HCT116 (cell line): Measurements from ENCODE around the gene KANK3.

ENCODE experiments used
- EZH2phosphoT487 ChIP-seq: fragments of 200-600 bp; IDR thresholded peaks from 2 replicates; pipeline ENCODE4 v1.6.1; 2018; ENCODE audit warnings: antibody characterized with exemption, borderline replicate concordance
- POLR2AphosphoS5 ChIP-seq: IDR thresholded peaks from 2 replicates; pipeline ENCODE4 v1.6.1; 2011; ENCODE audit warnings: mild to moderate bottlenecking, low read depth, low read length, moderate library complexity
- RAD21 ChIP-seq: IDR thresholded peaks from 2 replicates; pipeline ENCODE4 v1.6.1; 2012; ENCODE audit warnings: low read depth, mild to moderate bottlenecking
- SP1 ChIP-seq: IDR thresholded peaks from 2 replicates; pipeline ENCODE4 v1.6.1; 2012; ENCODE audit warnings: low read depth
- ZFX ChIP-seq: fragments of 450-650 bp; IDR thresholded peaks from 2 replicates; pipeline ENCODE4 v1.6.1; 2017
- ZNF274 ChIP-seq: fragments of 200-500 bp; sonication (Bioruptor generic); IDR thresholded peaks from 2 replicates; pipeline ENCODE4 v1.6.1; 2014; ENCODE audit warnings: mild to moderate bottlenecking, low read depth, low read length, inconsistent platforms
- TF ChIP-seq, protein P1 (sequence below), 3 experiments: fragments of 200-600 bp in 1 of 3; sonication (generic) in 1 of 3; IDR thresholded peaks in 2 of 3; conservative IDR thresholded peaks in 1 of 3; 2 replicates each; pipeline ENCODE4 v1.5.1; 2012 to 2017; ENCODE audit warnings: low read depth in 2 of 3, low read length in 2 of 3, antibody characterized with exemption in 1 of 3, borderline replicate concordance in 1 of 3, control low read depth in 1 of 3, mild to moderate bottlenecking in 1 of 3, mixed read lengths in 1 of 3, mixed run types in 1 of 3, moderate library complexity in 1 of 3; ENCODE audit not compliant: insufficient read depth in 1 of 3
- TF ChIP-seq, protein P2 (sequence below): IDR thresholded peaks from 2 replicates; pipeline ENCODE4 v1.6.1; 2012; ENCODE audit warnings: low read depth
- TF ChIP-seq, protein P3 (sequence below): IDR thresholded peaks from 2 replicates; pipeline ENCODE4 v1.6.1; 2012
- TF ChIP-seq, protein P4 (sequence below): IDR thresholded peaks from 2 replicates; pipeline ENCODE4 v1.6.1; 2012

DNA sequence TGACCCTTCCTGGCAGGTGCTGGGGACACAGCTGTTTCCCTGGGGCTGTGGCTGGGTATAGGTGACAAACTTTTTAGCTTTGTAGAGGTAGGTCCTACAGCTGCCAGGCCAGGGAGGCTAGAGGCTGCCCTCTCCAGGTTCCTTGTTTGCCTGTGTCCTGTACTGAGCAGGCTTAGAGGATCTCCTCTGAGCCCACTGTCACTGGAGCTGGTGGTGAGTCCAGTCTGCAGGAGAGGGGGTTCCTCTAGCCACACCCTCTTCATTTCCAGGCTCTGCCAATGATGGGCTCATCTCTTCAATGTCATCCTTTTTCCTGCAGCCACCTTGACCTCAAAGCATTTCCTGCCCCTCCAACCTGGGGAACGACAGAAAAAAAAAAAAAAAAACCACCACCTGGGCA is 34.5 kb upstream of the KANK3 start:
- TF ChIP-seq, protein P1, sequence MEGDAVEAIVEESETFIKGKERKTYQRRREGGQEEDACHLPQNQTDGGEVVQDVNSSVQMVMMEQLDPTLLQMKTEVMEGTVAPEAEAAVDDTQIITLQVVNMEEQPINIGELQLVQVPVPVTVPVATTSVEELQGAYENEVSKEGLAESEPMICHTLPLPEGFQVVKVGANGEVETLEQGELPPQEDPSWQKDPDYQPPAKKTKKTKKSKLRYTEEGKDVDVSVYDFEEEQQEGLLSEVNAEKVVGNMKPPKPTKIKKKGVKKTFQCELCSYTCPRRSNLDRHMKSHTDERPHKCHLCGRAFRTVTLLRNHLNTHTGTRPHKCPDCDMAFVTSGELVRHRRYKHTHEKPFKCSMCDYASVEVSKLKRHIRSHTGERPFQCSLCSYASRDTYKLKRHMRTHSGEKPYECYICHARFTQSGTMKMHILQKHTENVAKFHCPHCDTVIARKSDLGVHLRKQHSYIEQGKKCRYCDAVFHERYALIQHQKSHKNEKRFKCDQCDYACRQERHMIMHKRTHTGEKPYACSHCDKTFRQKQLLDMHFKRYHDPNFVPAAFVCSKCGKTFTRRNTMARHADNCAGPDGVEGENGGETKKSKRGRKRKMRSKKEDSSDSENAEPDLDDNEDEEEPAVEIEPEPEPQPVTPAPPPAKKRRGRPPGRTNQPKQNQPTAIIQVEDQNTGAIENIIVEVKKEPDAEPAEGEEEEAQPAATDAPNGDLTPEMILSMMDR (IDR thresholded peaks at IDR 0.05 in 2 of 3, conservative IDR thresholded peaks at IDR 0.05 in 1 of 3; ENCODE audit: borderline replicate concordance in 1 of 3, insufficient read depth in 1 of 3, low read depth in 2 of 3, low read length in 2 of 3), result no peak
- TF ChIP-seq, protein P2, sequence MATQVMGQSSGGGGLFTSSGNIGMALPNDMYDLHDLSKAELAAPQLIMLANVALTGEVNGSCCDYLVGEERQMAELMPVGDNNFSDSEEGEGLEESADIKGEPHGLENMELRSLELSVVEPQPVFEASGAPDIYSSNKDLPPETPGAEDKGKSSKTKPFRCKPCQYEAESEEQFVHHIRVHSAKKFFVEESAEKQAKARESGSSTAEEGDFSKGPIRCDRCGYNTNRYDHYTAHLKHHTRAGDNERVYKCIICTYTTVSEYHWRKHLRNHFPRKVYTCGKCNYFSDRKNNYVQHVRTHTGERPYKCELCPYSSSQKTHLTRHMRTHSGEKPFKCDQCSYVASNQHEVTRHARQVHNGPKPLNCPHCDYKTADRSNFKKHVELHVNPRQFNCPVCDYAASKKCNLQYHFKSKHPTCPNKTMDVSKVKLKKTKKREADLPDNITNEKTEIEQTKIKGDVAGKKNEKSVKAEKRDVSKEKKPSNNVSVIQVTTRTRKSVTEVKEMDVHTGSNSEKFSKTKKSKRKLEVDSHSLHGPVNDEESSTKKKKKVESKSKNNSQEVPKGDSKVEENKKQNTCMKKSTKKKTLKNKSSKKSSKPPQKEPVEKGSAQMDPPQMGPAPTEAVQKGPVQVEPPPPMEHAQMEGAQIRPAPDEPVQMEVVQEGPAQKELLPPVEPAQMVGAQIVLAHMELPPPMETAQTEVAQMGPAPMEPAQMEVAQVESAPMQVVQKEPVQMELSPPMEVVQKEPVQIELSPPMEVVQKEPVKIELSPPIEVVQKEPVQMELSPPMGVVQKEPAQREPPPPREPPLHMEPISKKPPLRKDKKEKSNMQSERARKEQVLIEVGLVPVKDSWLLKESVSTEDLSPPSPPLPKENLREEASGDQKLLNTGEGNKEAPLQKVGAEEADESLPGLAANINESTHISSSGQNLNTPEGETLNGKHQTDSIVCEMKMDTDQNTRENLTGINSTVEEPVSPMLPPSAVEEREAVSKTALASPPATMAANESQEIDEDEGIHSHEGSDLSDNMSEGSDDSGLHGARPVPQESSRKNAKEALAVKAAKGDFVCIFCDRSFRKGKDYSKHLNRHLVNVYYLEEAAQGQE, result no peak
- TF ChIP-seq, protein P3, sequence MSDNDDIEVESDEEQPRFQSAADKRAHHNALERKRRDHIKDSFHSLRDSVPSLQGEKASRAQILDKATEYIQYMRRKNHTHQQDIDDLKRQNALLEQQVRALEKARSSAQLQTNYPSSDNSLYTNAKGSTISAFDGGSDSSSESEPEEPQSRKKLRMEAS, result no peak
- TF ChIP-seq SP1 (no peak), EZH2phosphoT487 (no peak), POLR2AphosphoS5 (no peak), ZNF274 (no peak), RAD21 (no peak), ZFX (no peak)
- TF ChIP-seq, protein P4, sequence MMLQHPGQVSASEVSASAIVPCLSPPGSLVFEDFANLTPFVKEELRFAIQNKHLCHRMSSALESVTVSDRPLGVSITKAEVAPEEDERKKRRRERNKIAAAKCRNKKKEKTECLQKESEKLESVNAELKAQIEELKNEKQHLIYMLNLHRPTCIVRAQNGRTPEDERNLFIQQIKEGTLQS, result no peak
